HG03159 (cell line): Measurements from ENCODE around the gene DIS3L2.

ENCODE experiments used
- ATAC-seq: cut with Tn5 transposase; IDR thresholded peaks from one replicate; pipeline ENCODE4 v1.9.1; 2021; ENCODE audit warnings: mild to moderate bottlenecking, moderate library complexity; ENCODE audit not compliant: unreplicated experiment

The DIS3L2 gene

GRCh38 chr2:232340171-232340935 lies 378.8 kb downstream of the DIS3L2 start:
- no peak for ATAC-seq

DNA sequence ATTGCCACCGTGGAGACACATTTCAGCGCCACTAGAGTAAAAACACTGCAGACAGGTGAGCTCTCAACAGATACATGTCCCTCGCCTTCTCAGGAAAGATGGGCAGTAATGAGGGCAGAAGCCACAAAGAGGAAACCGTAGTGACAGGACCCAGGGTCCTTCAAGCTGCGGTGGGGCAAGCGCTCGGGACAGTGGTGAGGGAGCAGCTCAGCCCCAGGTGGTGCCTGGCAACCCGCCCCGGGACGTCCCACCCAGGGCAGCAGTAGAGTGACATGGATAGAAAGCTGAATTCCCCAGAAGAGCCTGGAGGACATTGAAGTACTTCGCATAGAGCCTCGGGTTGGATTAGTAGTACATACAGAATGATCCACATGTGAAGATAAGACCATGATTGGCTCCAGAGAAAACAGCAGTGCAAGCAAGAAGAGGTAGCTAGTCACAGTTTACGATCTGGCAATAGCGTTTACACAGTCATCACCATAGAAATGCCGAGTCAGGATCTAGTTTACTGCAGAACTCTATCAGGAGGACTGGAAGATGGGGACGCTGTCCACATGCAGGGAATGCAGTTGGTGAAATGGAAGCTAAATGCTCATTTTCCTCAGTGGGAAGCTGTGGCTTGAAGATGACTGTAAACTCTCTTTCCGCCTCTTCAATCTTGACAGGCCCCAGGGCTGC lies 379.7 kb downstream of the DIS3L2 start:
- no peak for ATAC-seq

GRCh38 chr2:232341739-232342126 lies 380.2 kb downstream of the DIS3L2 start:
- no peak for ATAC-seq

- no peak for ATAC-seq
Measured at GRCh38 chr2:232342635-232343565, 381.4 kb downstream of the DIS3L2 start.

DNA sequence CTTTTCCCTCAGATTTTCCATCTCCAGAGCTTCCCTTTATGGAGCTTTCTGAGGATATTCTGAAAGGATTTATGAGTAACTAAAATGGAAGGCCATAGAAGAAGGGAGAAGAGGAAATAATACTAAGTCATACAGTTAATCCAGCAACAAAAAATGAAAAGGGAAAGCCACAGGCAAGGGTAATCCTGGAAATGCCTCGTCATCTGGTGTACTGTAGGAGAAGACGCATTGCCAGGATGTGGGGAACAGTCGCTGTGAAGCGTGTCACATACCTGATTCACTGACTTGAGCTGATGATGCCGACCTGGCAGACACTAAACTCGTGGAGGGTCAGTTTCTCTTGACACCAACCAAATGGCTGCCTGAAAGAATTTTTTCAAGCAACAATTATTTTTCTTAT lies 382.3 kb downstream of the DIS3L2 start:
- no peak for ATAC-seq

GRCh38 chr2:232345251-232345650 lies 383.7 kb downstream of the DIS3L2 start:
- ATAC-seq, result no peak

- ATAC-seq, result no peak
Measured at GRCh38 chr2:232347369-232347768, 385.9 kb downstream of the DIS3L2 start.

- ATAC-seq, result no peak
Measured at GRCh38 chr2:232348936-232349335, 387.4 kb downstream of the DIS3L2 start.

DNA sequence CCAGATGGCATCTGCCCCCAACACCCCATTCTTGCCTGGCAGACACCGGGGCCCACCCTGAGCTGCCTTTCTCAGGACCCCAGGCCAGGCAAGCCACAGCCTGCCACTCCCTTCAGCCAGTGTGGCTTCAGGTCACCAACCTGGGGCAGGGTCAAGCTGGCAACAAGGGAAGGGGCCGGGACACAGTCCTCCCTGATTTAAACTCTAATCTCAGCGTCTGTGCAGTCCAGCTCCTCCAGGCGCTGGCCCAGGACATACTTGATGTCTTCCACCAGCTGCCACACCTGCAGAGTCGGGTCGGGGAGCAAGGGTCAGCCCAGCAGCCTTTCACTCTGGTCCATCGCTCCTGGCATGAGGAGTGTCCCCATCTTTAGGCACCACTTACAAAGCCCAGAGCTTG lies 388.0 kb downstream of the DIS3L2 start:
- no peak for ATAC-seq

DNA sequence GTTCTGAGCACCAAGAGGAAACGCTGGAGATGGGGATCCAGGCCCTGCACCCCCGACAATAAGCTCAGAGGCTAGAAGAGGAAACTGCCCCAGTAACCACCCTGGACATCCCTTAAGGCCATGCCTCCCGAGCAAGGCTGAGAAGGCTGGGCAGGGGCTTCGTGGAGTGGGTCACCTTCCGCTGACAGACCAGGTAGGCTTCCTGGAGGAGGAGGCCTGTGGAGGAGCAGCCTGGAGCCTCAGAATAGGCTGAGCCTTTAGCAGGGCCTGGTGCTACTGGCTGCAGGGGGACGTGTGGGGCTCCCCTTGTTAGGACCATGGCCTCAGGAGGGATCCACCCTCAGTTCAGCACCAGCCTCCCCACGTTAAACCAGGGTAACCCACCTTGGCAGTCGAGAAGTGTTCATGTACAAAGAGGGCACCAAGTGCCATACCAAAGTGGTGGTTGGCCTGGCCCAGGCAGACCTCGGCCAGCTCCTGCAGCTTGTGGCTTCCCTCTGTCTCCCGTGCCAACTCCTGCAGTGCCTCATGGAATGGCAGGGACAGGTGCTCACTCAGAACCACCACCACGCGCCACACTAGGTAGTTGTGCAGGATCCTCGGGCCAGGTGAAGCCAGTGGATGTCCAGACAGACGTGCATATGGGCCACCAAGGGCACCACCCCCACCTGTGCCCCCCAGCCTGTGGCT lies 388.6 kb downstream of the DIS3L2 start:
- ATAC-seq, result no peak

DNA sequence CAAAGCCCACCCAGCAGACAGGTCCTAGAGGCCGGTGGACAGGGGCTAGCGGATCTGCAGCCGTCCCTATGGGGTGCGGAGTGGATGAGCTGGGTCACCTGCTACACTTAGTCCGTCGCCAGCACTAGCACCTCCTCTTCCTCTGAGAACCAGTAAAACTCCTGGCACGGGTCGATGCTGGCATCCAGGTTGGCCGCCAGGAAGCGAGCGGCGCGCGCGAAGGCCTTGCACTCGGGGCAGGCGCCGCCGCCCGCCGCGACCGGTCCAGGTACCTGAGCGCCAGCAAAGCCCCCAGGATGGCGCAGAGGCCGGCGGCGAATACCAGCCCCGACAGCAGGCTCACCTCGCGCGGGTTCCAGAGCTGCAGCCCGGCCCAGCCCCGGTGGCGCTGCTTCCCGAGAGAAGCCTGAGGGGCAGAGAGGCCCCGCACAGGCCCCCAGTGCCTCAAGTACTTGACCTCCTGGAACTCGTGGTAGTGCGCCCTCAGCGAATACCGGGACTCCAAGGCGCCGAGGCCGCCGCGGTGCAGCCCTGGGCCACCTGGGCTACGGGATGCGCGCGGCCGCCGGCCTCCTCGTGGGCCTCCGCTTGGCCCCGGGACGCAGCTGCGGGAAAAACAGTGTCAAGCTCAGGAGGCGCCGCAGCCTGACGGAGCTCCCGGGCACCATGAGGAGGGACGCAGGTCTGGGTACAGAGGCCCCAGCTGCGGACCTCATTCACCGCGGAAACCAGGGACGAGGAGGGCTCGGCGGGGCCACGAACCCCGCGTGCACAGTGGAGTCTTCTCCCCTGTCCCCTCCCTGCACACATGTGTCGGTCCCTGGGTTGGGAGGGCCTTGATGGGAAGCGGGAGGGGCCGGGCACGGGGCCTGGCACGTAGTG lies 389.5 kb downstream of the DIS3L2 start:
- ATAC-seq, result no peak

- ATAC-seq, result no peak
Measured at GRCh38 chr2:232351686-232352510, 390.4 kb downstream of the DIS3L2 start.

DNA sequence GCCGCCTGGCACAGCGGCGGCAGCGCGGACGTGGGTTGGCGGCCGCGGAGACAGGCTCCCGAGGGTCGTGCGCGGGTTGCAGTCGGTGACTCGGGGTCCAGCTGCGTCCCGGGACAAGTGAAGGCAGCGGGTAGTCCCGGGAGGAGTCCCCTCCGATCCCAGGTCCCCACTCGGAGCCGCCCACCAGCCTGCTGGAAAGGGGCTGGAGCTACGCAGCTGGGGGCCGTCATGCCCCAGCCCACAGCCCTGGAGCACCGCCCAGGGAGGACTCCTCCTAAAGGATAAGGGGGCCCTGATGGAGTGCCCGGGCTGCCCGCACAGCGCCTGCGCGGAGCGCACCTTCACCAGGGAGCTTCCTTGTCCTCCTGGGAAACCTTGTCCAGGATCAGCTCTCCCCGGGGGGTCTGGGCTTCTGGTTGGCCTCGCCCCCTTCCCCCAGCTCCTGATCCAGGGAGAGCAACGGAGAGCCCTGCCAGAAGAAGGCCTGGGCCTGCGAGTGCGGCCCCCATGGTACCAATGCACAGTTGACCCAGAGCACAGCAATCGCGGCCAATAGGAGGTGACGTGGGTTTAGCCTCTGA lies 391.1 kb downstream of the DIS3L2 start:
- no peak for ATAC-seq

DNA sequence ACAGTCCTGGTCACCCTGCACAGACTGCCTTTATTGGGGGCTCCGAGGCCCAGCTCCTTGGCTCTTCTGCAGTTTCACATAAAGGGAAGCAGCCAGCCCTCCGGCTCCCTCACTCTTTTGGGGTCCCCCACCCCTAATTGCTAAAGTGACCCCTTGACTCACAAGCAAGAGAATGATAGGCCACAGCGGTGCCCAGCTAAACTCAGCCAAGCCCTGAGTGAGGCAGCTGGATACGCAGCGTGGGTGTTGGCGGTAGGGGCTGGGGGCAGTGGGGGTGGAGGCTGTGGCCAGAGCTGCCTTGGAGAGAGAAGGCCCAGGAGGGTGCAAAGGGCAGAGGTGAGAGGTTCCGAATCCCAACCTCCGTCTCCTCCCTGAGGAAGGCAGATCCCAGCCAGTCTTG lies 391.6 kb downstream of the DIS3L2 start:
- no peak for ATAC-seq

DNA sequence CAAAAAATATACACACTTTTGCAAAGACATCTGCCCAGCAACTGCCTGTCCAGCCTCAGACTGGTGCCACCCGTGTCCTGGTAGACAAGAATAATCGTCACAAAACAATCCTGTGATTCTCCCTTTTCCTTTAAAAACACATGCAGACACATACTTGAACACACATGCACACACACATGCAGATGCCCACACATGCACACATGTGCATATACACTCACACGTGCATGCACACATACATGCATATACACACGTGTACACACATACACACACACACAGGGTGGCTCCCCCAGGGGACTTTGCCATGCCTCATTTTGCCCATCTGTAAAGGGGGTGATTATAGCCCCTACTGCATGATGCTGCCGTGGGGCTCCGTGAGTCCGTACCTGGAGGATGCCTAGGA lies 392.1 kb downstream of the DIS3L2 start:
- ATAC-seq, result no peak

DNA sequence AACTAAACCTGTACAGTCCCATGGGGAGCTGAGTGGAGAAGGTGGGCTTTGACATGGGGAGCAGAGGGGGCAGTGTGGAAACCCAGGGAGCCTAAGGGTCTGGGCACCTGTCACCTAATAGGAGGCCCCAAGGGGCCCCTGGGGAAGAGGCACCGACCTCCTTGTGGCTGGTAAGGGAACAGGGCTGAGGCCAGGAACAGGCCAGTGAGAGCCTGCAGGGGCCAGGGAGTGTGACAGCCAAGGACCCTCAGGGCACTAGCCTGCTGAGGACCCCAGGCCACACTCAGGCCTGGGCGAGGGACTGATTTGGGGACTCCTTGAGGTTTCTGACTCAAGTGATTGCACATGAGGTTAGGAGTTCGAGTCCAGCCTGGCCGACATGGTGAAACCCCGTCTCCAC lies 392.6 kb downstream of the DIS3L2 start:
- ATAC-seq, result no peak

DNA sequence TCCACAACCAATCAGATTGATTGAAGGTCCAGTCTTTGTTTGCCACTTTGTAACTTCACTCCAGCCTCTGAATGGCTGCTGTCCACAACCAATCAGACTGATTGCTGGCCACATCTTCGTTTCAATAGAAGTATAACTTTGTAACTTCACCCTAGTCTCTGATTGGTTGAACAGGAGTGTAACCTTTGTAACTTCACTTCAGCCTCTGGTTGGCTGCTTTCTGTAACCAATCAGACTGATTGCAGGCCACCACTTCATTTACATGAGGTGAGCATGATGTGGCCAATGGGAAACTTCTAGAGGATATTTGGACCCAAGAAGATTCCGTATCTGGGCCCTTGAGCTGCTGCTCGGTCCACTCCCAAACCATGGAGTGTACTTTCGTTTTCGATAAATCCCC lies 400.1 kb downstream of the DIS3L2 start:
- ATAC-seq, result no peak

GRCh38 chr2:232362174-232362900 lies 400.8 kb downstream of the DIS3L2 start:
- no peak for ATAC-seq
